Suprapubic skin (tissue), 4 donors: Measurements from ENCODE around the gene WNT11.

Source experiments
- CTCF ChIP-seq, 2 donors: fragments of 200-600 bp in 1 of 2; fragments of 450-650 bp in 1 of 2; sonication (generic) in 1 of 2; IDR thresholded peaks; one replicate each; pipeline ENCODE4 v1.5.1; 2016 to 2019; ENCODE audit warnings: antibody characterized with exemption in 2 of 2, mild to moderate bottlenecking in 1 of 2, moderate library complexity in 1 of 2
- EP300 ChIP-seq: sonication (generic); formaldehyde crosslinking; IDR thresholded peaks from one replicate; pipeline ENCODE4 v1.6.1; 2017; ENCODE audit warnings: antibody characterized with exemption
- POLR2AphosphoS5 ChIP-seq, 3 donors: sonication (generic); formaldehyde crosslinking; IDR thresholded peaks; one replicate each; pipeline ENCODE4 v1.6.1; 2017; ENCODE audit warnings: antibody characterized with exemption in 3 of 3

GRCh38 chr11:76184551-76184993, 21.7 kb downstream of the WNT11 start:
- no peak for TF ChIP-seq CTCF (IDR thresholded peaks at IDR 0.05)
- no peak for TF ChIP-seq POLR2AphosphoS5 (IDR thresholded peaks at IDR 0.05)
- no peak for TF ChIP-seq EP300
